Measurements from ENCODE around the gene SH2D7.

The SH2D7 gene

DNA sequence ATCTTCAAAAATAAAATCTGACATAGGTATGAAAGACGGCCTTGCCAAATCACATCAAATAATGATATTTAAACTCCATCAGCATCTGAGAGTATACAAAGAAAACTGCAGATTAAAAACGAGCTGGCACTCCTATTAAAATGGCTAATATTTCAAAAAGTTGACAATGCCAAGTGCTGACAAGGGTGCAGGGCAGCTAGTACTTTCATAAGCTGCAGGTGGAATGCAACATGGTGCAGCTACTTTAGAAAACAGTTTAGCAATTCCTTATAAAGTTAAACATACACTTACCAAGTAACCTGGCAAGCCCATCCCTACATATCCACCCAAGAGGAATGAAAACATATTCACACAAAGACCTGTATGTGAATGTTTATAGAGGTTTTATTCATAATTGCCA is 37.8 kb upstream of the SH2D7 start:
- CTCF ChIA-PET, result interaction anchor here (0.7 kb wide), 1 partner anchor 517 kb away, joined by 3 read pairs; no protein-coding TSS in a partner anchor
- POLR2A ChIA-PET, result no interaction called here
- DNase-seq (ENCODE audit: extremely low spot score), result no peak
- TF ChIP-seq SUZ12 (IDR thresholded peaks at IDR 0.05) (no peak), FOXA1 (IDR thresholded peaks at IDR 0.05) (no peak)

DNA sequence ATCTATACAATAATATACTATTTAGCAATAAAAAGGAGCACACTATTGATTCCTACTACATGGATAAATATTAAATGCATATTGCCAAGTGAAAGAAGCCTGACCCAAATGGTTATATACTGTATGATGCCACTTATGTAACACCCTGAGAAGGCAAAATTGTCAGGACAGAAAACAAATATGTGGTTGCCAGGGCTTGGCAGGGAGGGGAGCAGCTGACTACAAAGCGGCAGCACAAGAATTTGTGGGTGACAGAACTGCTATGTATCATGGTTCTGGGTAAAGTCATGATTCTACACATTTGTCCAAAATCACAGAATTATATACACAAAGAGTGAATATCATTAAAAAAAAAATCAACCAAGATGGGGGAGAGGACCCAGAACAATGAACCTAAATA is 37.4 kb upstream of the SH2D7 start:
- CTCF ChIA-PET, result interaction anchor here (0.7 kb wide), 1 partner anchor 517 kb away, joined by 3 read pairs; no protein-coding TSS in a partner anchor
- no peak for TF ChIP-seq ZNF384 (IDR thresholded peaks at IDR 0.05)
- no peak for TF ChIP-seq HDGF (IDR thresholded peaks at IDR 0.05; ENCODE audit: borderline replicate concordance)
- no peak for TF ChIP-seq FOXA1 (IDR thresholded peaks at IDR 0.05)
- TF ChIP-seq CTBP1 (IDR thresholded peaks at IDR 0.05; ENCODE audit: borderline replicate concordance), result no peak
- TF ChIP-seq FOXK2 (IDR thresholded peaks at IDR 0.05), result no peak
- TF ChIP-seq BHLHE40 (IDR thresholded peaks at IDR 0.05; ENCODE audit: borderline replicate concordance), result no peak
- no peak for TF ChIP-seq NFRKB (IDR thresholded peaks at IDR 0.05)
- no peak for TF ChIP-seq LEF1 (IDR thresholded peaks at IDR 0.05; ENCODE audit: borderline replicate concordance)
- TF ChIP-seq PKNOX1 (IDR thresholded peaks at IDR 0.05), result no peak
- no peak for TF ChIP-seq FOXM1 (IDR thresholded peaks at IDR 0.05; ENCODE audit: borderline replicate concordance)
- no peak for TF ChIP-seq ARNT (IDR thresholded peaks at IDR 0.05)
- TF ChIP-seq SP1 (IDR thresholded peaks at IDR 0.05), result no peak
- no peak for TF ChIP-seq TARDBP (IDR thresholded peaks at IDR 0.05)
- TF ChIP-seq ELF4 (IDR thresholded peaks at IDR 0.05), result no peak
- no peak for TF ChIP-seq L3MBTL2 (conservative IDR thresholded peaks at IDR 0.05)
- no peak for DNase-seq (ENCODE audit: extremely low spot score)
- POLR2A ChIA-PET, result no interaction called here

- DNase-seq (ENCODE audit: extremely low spot score), result no peak
- TF ChIP-seq ZNF384 (IDR thresholded peaks at IDR 0.05), result no peak
- no peak for TF ChIP-seq TARDBP (IDR thresholded peaks at IDR 0.05)
- no peak for TF ChIP-seq ARNT (IDR thresholded peaks at IDR 0.05)
- CTCF ChIA-PET, result interaction anchor here (0.6 kb wide), 1 partner anchor 21 kb away, joined by 4 read pairs; no protein-coding TSS in a partner anchor
- POLR2A ChIA-PET, result no interaction called here
Observed at GRCh38 chr15:78055919-78056713, 36.2 kb upstream of the SH2D7 start.

- no peak for TF ChIP-seq LEF1 (IDR thresholded peaks at IDR 0.05; ENCODE audit: borderline replicate concordance)
- TF ChIP-seq FOXK2 (IDR thresholded peaks at IDR 0.05), result no peak
- TF ChIP-seq PKNOX1 (IDR thresholded peaks at IDR 0.05), result no peak
- TF ChIP-seq ARNT (IDR thresholded peaks at IDR 0.05), result no peak
- TF ChIP-seq NFRKB (IDR thresholded peaks at IDR 0.05), result no peak
- no peak for DNase-seq (ENCODE audit: extremely low spot score)
- ChIA-PET CTCF (interaction anchor here (0.6 kb wide), 1 partner anchor 22 kb away, joined by 4 read pairs; no protein-coding TSS in a partner anchor), POLR2A (no interaction called here)
Observed at GRCh38 chr15:78056714-78057269, 35.6 kb upstream of the SH2D7 start.

GRCh38 chr15:78057803-78058202 is 34.6 kb upstream of the SH2D7 start:
- ChIA-PET POLR2A (no interaction called here), CTCF (interaction anchor here (0.6 to 0.7 kb wide), 2 partner anchors 9 to 1529 kb away, joined by 4 to 9 read pairs; no protein-coding TSS in a partner anchor)
- DNase-seq (ENCODE audit: extremely low spot score), result no peak
- TF ChIP-seq SUZ12 (IDR thresholded peaks at IDR 0.05), result no peak
- TF ChIP-seq FOXM1 (IDR thresholded peaks at IDR 0.05; ENCODE audit: borderline replicate concordance), result no peak
- TF ChIP-seq ARNT (IDR thresholded peaks at IDR 0.05), result no peak
- no peak for TF ChIP-seq TARDBP (IDR thresholded peaks at IDR 0.05)
- no peak for TF ChIP-seq ELF4 (IDR thresholded peaks at IDR 0.05)
- TF ChIP-seq CTBP1 (IDR thresholded peaks at IDR 0.05; ENCODE audit: borderline replicate concordance), result no peak
- TF ChIP-seq L3MBTL2 (conservative IDR thresholded peaks at IDR 0.05), result no peak
- TF ChIP-seq SP1 (IDR thresholded peaks at IDR 0.05), result no peak
- no peak for TF ChIP-seq NFRKB (IDR thresholded peaks at IDR 0.05)
- no peak for TF ChIP-seq HDGF (IDR thresholded peaks at IDR 0.05; ENCODE audit: borderline replicate concordance)
- no peak for TF ChIP-seq LEF1 (IDR thresholded peaks at IDR 0.05; ENCODE audit: borderline replicate concordance)
- TF ChIP-seq BHLHE40 (IDR thresholded peaks at IDR 0.05; ENCODE audit: borderline replicate concordance), result no peak
- TF ChIP-seq ZNF384 (IDR thresholded peaks at IDR 0.05), result no peak
- TF ChIP-seq FOXA1 (IDR thresholded peaks at IDR 0.05), result no peak

- no peak for DNase-seq (ENCODE audit: extremely low spot score)
- CTCF ChIA-PET, result no interaction called here
- POLR2A ChIA-PET, result no interaction called here
- TF ChIP-seq NFRKB (IDR thresholded peaks at IDR 0.05) (no peak), BHLHE40 (IDR thresholded peaks at IDR 0.05; ENCODE audit: borderline replicate concordance) (no peak)
Observed at GRCh38 chr15:78058401-78058935, 33.9 kb upstream of the SH2D7 start.

DNA sequence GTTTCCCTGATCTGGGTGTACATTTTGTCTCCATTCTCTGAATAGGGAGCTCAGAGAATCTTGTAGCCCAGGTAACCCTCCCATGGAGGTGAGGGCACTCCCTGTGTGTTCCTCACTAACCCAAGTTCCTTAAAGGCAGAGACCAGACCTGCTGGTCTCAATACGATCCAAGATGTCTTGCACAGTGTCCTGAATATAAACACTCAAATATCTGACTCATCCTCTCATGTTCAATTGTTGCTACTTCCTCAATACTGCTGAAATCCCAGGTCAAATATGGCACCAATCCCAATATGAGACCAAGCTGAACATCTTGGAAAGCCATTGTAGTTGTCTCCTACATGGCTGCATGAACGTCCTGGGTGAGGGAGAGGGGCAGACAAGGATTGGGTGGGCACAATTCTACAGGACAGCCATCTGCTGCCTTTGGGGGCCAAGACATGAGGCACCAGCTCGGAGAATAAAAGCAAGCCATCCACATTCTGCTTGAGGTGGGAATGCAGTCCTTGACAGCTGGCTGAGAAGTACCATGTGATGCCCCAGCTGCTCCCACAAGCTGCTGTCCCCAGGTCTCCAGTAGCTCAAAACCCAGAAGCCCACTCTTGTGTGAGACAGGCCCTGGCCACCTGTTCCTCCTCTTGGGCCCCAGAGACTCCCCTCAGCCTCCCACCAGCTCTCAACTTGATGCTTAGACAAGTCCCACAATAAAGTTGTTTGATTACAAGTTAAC is 33.1 kb upstream of the SH2D7 start:
- POLR2A ChIA-PET, result no interaction called here

More for the DNA sequence above, 33.1 kb upstream of the SH2D7 start:
- CTCF ChIA-PET, result no interaction called here
- no peak for DNase-seq (ENCODE audit: extremely low spot score)
- TF ChIP-seq TARDBP (IDR thresholded peaks at IDR 0.05) (no peak), FOXK2 (IDR thresholded peaks at IDR 0.05) (no peak), FOXM1 (IDR thresholded peaks at IDR 0.05; ENCODE audit: borderline replicate concordance) (no peak)
